OCI-LY7 (cell line): Measurements from ENCODE around the gene NR2F2. TPM values are rescaled to one million over a fixed set of nuclear protein-coding genes. Genes with fewer than 3 reads are reported as not detected.

Experiments
- BruUV-seq: library from RNA; stranded (reverse); fragments of 400-500 nt; replicated peaks from 2 replicates; lab custom pipeline; 2021; lab: Mats Ljungman, UMichigan
- CTCF ChIA-PET: fragments of 300-600 bp; sonication (Branson Sonifier 250); formaldehyde crosslinking; loops from one replicate; lab custom pipeline; 2022; ENCODE audit warnings: antibody characterized with exemption; ENCODE audit not compliant: unreplicated experiment; lab: Charles Lee
- POLR2A ChIA-PET: fragments of 300-600 bp; sonication (Branson Sonifier 250); formaldehyde crosslinking; loops from one replicate; lab custom pipeline; 2022; ENCODE audit warnings: antibody characterized with exemption; lab: Charles Lee
- DNase-seq: peaks from one replicate; pipeline ENCODE4 v3.0.0-alpha.2; 2015; ENCODE audit warnings: low spot score
- H2AFZ ChIP-seq: fragments of 200-600 bp; sonication (generic), shearing (Covaris generic); 2 replicates; pipeline ENCODE4 v1.6.1; 2014; ENCODE audit warnings: mild to moderate bottlenecking, antibody characterized with exemption, low read length, moderate library complexity
- H3K27ac ChIP-seq: fragments of 200-600 bp; sonication (generic); 2 replicates; pipeline ENCODE4 v1.5.1; 2014; ENCODE audit warnings: mixed run types, low read depth, mild to moderate bottlenecking, moderate library complexity, low read length, inconsistent platforms; ENCODE audit not compliant: poor library complexity, severe bottlenecking
- H3K36me3 ChIP-seq: fragments of 200-600 bp; sonication (generic); 2 replicates; pipeline ENCODE4 v1.6.1; 2014; ENCODE audit warnings: mild to moderate bottlenecking, antibody characterized with exemption, low read length, moderate library complexity, mixed read lengths; ENCODE audit not compliant: insufficient read depth
- H3K4me1 ChIP-seq: fragments of 200-600 bp; sonication (generic); 2 replicates; pipeline ENCODE4 v1.5.1; 2014; ENCODE audit warnings: mild to moderate bottlenecking, low read length; ENCODE audit not compliant: insufficient read depth, poor library complexity, severe bottlenecking
- H3K4me2 ChIP-seq: fragments of 200-600 bp; sonication (generic); 2 replicates; pipeline ENCODE4 v1.6.1; 2014; ENCODE audit warnings: mild to moderate bottlenecking, low read length
- H3K4me3 ChIP-seq: fragments of 200-600 bp; sonication (generic); 2 replicates; pipeline ENCODE4 v1.5.1; 2014; ENCODE audit warnings: mild to moderate bottlenecking, low read depth, low read length; ENCODE audit not compliant: poor library complexity, severe bottlenecking
- H3K79me2 ChIP-seq: fragments of 200-600 bp; sonication (generic); 2 replicates; pipeline ENCODE4 v1.6.1; 2016; ENCODE audit warnings: low read depth, mild to moderate bottlenecking, low read length, moderate library complexity, mixed read lengths; ENCODE audit not compliant: insufficient read depth
- H3K9me2 ChIP-seq: fragments of 200-600 bp; sonication (generic); 2 replicates; pipeline ENCODE4 v1.6.1; 2016; ENCODE audit warnings: mild to moderate bottlenecking, low read length, mixed read lengths; ENCODE audit not compliant: insufficient read depth
- H3K9me3 ChIP-seq: fragments of 200-600 bp; sonication (generic); 2 replicates; pipeline ENCODE4 v1.6.1; 2014; ENCODE audit warnings: mild to moderate bottlenecking, mixed run types, low read length, mixed read lengths
- H4K20me1 ChIP-seq: fragments of 200-600 bp; sonication (generic); 2 replicates; pipeline ENCODE4 v1.6.1; 2014; ENCODE audit warnings: mild to moderate bottlenecking, antibody characterized with exemption, low read length, moderate library complexity, mixed read lengths; ENCODE audit not compliant: insufficient read depth
- EZH2phosphoT487 ChIP-seq: fragments of 200-600 bp; sonication (generic); IDR thresholded peaks from 2 replicates; pipeline ENCODE4 v1.6.1; 2018; ENCODE audit warnings: low read depth, borderline replicate concordance, mild to moderate bottlenecking, mixed run types, antibody characterized with exemption, low read length, moderate library complexity, mixed read lengths
- intact Hi-C: fragments of 100-400 bp; cut with micrococcal nuclease; formaldehyde crosslinking; loops from one replicate; pipeline ENCODE4 v1.10.0; 2022; ENCODE audit not compliant: unreplicated experiment
- total RNA-seq, 2 experiments: library from RNA; depleted of rRNA in 1 of 2; stranded (reverse); fragments of >200 nt in 1 of 2; shearing (Covaris generic) in 1 of 2; gene quantifications; 2 replicates each; pipeline ENCODE4 v1.2.3, GENCODE V29; 2014 to 2022
- TF ChIP-seq, protein P1 (sequence below): fragments of 200-600 bp; sonication (generic); conservative IDR thresholded peaks from 2 replicates; pipeline ENCODE4 v1.5.1; 2014; ENCODE audit warnings: mild to moderate bottlenecking, antibody characterized with exemption, low read length, moderate library complexity, mixed read lengths

Gene NR2F2
- total RNA-seq, 2 experiments from 2014 or later = not detected

DNA sequence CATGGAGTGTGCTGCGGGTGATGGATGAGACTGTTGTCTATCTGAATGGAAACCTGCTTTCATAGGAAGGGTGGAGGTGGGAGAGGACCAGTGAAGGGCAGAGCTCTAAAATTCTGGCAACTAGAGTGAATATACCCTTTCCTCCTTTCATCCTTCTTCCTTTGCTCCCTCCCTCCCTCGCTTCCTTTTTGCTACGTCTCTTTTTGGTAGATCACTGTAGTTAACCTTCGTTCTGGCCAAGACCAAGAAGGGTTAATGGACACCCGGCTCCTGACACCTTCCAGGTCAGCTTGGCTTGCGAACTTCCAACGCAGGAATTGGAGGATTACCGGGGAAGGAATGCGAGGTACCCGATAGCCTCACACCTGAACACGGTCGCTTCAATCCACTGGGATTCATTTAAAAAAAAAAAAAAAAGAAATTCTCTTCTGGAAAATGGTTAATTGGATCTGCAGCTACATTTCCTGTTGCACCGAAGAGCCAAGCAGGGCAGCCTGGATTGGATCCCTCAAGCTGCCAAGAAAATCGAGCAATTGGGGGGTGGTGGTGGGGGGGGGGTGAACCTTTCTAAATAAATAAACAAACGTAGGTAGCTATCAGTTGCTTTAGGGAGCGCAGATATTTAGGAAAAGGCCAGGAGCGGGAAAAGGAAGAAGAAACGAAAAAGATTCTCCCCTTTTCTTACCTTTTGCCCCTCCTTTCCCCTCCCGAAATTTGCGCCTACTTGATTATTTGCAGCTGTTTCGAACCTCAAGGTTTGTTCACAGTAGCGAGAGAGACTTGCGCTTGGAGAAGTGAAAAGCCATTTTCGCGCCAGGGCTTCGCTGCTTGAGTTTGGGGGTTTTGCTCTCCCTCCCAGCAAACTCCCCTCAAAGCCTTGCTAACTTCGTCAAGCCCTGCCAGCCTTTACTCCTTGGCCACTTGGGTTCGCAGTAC lies 9.5 kb upstream of the NR2F2 start:
- Histone ChIP-seq H3K9me2 (no peaks in the 10 kb centered on the region), H3K36me3 (no peaks in the 10 kb centered on the region), H3K4me1 (no peaks in the 10 kb centered on the region), H2AFZ (no peak overlapping the region), H3K9me3 (no peaks in the 10 kb centered on the region), H3K4me3 (no peak overlapping the region), H3K79me2 (no peaks in the 10 kb centered on the region), H3K27ac (no peak overlapping the region), H3K4me2 (no peak overlapping the region), H4K20me1 (no peaks in the 10 kb centered on the region)
- POLR2A ChIA-PET = interaction anchor here (0.5 kb wide), 1 partner anchor 440 kb away, joined by 3 read pairs; no protein-coding TSS in a partner anchor
- BruUV-seq = no TSS peak
- intact Hi-C loops = no loop called here
- DNase-seq = no peak
- CTCF ChIA-PET = no interaction called here
- TF ChIP-seq, protein P1, sequence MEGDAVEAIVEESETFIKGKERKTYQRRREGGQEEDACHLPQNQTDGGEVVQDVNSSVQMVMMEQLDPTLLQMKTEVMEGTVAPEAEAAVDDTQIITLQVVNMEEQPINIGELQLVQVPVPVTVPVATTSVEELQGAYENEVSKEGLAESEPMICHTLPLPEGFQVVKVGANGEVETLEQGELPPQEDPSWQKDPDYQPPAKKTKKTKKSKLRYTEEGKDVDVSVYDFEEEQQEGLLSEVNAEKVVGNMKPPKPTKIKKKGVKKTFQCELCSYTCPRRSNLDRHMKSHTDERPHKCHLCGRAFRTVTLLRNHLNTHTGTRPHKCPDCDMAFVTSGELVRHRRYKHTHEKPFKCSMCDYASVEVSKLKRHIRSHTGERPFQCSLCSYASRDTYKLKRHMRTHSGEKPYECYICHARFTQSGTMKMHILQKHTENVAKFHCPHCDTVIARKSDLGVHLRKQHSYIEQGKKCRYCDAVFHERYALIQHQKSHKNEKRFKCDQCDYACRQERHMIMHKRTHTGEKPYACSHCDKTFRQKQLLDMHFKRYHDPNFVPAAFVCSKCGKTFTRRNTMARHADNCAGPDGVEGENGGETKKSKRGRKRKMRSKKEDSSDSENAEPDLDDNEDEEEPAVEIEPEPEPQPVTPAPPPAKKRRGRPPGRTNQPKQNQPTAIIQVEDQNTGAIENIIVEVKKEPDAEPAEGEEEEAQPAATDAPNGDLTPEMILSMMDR = no peak
- TF ChIP-seq EZH2phosphoT487 = no peak

DNA sequence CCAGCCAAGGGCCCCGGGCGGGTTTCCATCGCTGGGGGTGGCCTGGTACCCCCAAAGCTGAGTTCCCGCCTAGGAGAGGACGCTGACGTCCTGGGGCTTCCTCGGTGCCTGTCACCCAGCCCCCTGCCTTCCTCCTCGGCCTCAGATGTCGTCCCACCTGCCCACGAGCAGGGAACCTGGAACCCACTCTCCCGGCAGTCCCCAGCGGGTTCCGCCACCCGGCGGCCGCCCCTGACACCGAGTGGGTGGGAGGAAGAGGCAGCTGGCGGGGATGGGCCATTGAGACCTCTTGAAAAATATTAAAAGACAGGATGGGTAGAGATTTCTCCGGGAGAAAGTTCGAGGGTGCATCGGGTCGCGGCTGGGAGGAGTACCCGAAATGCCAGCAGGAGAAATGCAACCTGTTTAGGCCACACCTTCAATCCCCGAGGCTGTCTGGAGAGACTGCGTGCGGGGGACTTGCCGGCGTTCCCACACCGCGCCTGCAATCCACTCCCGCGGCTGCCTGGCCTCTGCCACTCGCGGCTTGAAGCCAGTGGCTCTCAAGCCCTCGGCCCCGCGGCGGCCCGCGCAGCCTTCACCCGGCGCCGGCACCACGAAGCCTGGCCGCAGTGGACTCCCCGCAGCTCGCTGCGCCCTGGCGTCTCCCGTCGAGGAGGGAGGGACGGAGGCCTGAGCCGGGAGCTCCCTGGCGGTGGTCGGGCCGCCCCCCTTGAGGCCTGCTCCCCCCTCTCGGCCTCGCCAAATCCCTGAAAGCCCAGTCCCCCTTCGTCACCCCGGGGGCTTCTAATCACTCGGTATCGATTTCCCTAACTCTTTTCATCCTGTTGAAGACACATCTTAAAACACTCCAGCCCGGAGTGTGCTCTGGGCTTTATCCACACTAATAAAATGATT lies 8.6 kb upstream of the NR2F2 start:
- ChIA-PET POLR2A (no interaction called here), CTCF (no interaction called here)
- no peak for DNase-seq
- Histone ChIP-seq H4K20me1 (no peaks in the 10 kb centered on the region), H3K4me1 (no peaks in the 10 kb centered on the region), H3K27ac (no peak overlapping the region), H2AFZ (no peak overlapping the region), H3K9me3 (no peaks in the 10 kb centered on the region), H3K36me3 (no peaks in the 10 kb centered on the region), H3K4me3 (no peak overlapping the region), H3K9me2 (no peaks in the 10 kb centered on the region), H3K4me2 (no peak overlapping the region), H3K79me2 (no peaks in the 10 kb centered on the region)
- TF ChIP-seq, protein P1 = no peak
- TF ChIP-seq EZH2phosphoT487 = no peak
- no TSS peak for BruUV-seq
- intact Hi-C loops = no loop called here
